Activated CD4-positive, alpha-beta T cell treated with anti-CD3 and anti-CD28 coated beads for 4 hours (primary cell): Measurements from ENCODE around the gene ACSS1.

Source experiments
- DNase-seq, 2 donors: peaks; one replicate each; pipeline ENCODE4 v3.0.0-alpha.2; 2020

The ACSS1 gene

GRCh38 chr20:24970030-24970553 is 87.8 kb downstream of the ACSS1 start:
- no peak for DNase-seq

- no peak for DNase-seq
Observed at GRCh38 chr20:24969186-24970029, 88.5 kb downstream of the ACSS1 start.

- DNase-seq, result no peak
Observed at GRCh38 chr20:24968278-24968800, 89.6 kb downstream of the ACSS1 start.

GRCh38 chr20:24966317-24967012 is 91.5 kb downstream of the ACSS1 start:
- DNase-seq, result no peak

GRCh38 chr20:24965065-24965919 is 92.6 kb downstream of the ACSS1 start:
- no peak for DNase-seq

- DNase-seq, result no peak
Observed at GRCh38 chr20:24964506-24964840, 93.5 kb downstream of the ACSS1 start.

GRCh38 chr20:24963672-24964505 is 94.0 kb downstream of the ACSS1 start:
- DNase-seq, result no peak

- DNase-seq, result no peak
Observed at GRCh38 chr20:24962510-24962909, 95.4 kb downstream of the ACSS1 start.

- no peak for DNase-seq
Observed at GRCh38 chr20:24962182-24962492, 95.8 kb downstream of the ACSS1 start.

GRCh38 chr20:24961384-24962181 is 96.4 kb downstream of the ACSS1 start:
- no peak for DNase-seq

- no peak for DNase-seq
Observed at GRCh38 chr20:24960861-24961260, 97.1 kb downstream of the ACSS1 start.

GRCh38 chr20:24960302-24960801 is 97.6 kb downstream of the ACSS1 start:
- no peak for DNase-seq

- DNase-seq, result no peak
Observed at GRCh38 chr20:24959591-24960301, 98.2 kb downstream of the ACSS1 start.

- DNase-seq, result no peak
Observed at GRCh38 chr20:24958506-24959385, 99.2 kb downstream of the ACSS1 start.

- DNase-seq, result no peak
Observed at GRCh38 chr20:24957326-24958016, 100.5 kb downstream of the ACSS1 start.
